GM12865 (cell line): ENCODE data around the gene PRDM2.

Experiments
- DNase-seq: peaks from one replicate; pipeline ENCODE4 v3.0.0; 2010; ENCODE audit warnings: low read depth
- H3K4me3 ChIP-seq: 2 replicates; pipeline ENCODE4 v1.5.1; 2011; ENCODE audit warnings: mild to moderate bottlenecking, low read depth, low read length, control low read depth
- TF ChIP-seq, protein P1 (sequence below): IDR thresholded peaks from 2 replicates; pipeline ENCODE4 v1.5.1; 2011; ENCODE audit warnings: low read length, control low read depth, low read depth, inconsistent platforms; ENCODE audit not compliant: insufficient read depth; ENCODE audit errors: missing control alignments

PRDM2 gene, protein sequence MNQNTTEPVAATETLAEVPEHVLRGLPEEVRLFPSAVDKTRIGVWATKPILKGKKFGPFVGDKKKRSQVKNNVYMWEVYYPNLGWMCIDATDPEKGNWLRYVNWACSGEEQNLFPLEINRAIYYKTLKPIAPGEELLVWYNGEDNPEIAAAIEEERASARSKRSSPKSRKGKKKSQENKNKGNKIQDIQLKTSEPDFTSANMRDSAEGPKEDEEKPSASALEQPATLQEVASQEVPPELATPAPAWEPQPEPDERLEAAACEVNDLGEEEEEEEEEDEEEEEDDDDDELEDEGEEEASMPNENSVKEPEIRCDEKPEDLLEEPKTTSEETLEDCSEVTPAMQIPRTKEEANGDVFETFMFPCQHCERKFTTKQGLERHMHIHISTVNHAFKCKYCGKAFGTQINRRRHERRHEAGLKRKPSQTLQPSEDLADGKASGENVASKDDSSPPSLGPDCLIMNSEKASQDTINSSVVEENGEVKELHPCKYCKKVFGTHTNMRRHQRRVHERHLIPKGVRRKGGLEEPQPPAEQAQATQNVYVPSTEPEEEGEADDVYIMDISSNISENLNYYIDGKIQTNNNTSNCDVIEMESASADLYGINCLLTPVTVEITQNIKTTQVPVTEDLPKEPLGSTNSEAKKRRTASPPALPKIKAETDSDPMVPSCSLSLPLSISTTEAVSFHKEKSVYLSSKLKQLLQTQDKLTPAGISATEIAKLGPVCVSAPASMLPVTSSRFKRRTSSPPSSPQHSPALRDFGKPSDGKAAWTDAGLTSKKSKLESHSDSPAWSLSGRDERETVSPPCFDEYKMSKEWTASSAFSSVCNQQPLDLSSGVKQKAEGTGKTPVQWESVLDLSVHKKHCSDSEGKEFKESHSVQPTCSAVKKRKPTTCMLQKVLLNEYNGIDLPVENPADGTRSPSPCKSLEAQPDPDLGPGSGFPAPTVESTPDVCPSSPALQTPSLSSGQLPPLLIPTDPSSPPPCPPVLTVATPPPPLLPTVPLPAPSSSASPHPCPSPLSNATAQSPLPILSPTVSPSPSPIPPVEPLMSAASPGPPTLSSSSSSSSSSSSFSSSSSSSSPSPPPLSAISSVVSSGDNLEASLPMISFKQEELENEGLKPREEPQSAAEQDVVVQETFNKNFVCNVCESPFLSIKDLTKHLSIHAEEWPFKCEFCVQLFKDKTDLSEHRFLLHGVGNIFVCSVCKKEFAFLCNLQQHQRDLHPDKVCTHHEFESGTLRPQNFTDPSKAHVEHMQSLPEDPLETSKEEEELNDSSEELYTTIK (N-terminal part only)

DNA sequence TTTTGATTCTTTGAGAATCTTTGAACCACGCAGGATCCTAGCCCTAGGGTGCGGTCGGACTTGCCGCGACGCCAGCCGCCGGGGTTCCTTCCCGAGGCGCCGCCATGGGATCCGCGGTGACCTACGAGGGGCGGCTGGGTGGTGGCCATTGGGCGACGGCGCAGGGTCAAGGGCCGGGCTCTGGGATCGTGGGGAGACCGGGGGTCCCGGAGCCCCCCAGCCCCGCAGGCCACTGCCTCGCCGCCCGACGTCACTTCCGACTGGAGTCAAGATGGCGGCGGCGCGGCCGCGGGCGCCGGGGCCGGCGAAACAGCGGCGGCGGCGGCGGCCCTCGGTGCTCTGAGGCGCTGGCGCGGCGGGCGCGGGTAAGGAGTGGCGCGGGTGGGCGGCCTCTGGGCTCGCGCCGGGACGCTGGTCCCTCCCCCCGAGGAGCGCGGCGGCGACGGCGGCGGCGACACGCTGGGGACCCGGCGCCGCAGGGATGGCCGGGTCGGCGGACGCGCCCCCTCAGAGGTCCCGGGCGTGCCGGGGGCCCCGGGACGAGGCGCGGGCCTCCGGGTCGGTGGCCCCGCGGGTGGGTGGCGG is at the start of gene PRDM2:
TSS of gene PRDM2 (plus strand) at position 253 of the 585 bp plus-strand sequence. CDS start 15,418 bp downstream, outside the sequence.
- peak; percentile 78 for DNase-seq
- peak within 1 kb of the TSS; percentile 98 for H3K4me3 ChIP-seq
- TF ChIP-seq, protein P1, sequence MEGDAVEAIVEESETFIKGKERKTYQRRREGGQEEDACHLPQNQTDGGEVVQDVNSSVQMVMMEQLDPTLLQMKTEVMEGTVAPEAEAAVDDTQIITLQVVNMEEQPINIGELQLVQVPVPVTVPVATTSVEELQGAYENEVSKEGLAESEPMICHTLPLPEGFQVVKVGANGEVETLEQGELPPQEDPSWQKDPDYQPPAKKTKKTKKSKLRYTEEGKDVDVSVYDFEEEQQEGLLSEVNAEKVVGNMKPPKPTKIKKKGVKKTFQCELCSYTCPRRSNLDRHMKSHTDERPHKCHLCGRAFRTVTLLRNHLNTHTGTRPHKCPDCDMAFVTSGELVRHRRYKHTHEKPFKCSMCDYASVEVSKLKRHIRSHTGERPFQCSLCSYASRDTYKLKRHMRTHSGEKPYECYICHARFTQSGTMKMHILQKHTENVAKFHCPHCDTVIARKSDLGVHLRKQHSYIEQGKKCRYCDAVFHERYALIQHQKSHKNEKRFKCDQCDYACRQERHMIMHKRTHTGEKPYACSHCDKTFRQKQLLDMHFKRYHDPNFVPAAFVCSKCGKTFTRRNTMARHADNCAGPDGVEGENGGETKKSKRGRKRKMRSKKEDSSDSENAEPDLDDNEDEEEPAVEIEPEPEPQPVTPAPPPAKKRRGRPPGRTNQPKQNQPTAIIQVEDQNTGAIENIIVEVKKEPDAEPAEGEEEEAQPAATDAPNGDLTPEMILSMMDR = no peak

DNA sequence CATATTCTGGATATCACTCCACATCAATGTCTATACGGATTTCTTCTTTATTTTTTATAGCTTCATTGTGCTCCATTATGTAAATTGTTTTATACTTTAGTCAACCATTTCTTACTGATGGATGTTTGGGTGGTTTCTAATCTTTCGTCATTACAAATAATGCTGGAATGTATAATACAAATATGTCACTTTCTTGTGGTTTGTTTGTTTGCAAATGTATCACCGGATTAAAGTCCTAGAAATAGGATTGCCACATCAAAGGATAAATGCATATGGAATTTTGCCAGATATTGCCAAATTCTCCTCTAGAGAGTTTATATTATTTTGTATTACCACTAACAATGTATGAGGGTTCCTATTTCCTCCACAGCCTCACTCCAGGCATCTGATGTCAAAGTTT is 48.7 kb upstream of the PRDM2 start:
- no peak overlapping the region for H3K4me3 ChIP-seq
- TF ChIP-seq, protein P1 = no peak
- DNase-seq = no peak

DNA sequence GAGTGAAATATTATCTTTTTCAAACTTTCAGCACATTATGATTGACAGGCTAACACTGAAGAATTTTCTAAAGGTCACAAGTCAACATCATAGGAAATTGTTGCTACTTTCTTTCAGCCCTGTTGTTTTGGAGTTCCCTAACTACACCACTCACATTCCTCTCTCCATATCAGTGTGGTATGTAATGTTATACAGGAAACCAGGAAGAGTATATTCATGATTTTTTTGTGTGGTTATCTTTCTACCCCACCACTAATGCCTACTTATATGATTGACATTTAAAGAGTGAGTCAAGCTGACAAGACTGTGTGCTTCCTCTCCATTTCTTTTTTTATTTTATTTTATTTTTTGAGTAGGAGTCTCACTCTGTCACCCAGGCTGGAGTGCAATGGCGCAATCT is 47.8 kb upstream of the PRDM2 start:
- DNase-seq = no peak
- no peak overlapping the region for H3K4me3 ChIP-seq
- TF ChIP-seq, protein P1 = no peak

DNA sequence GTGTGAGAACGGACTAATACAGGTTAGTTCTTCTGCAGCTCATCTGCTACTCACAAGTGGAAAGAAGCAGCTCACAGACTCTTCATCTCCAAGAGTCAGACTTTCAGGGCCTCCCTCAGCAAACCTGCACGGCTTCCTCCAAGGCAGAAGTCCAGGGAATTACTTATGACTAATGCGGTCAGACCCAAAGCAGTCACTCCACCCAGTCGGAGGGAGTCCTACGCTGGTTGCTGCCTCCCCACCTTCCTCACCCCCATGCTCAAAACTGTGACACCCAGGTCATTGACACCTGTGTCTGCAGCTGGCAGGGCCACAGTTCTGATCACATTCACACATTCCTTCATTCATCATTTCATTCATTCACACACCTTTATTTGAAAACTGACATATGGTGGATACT is 38.4 kb upstream of the PRDM2 start:
- TF ChIP-seq, protein P1 = no peak
- no peak overlapping the region for H3K4me3 ChIP-seq
- DNase-seq = no peak

DNA sequence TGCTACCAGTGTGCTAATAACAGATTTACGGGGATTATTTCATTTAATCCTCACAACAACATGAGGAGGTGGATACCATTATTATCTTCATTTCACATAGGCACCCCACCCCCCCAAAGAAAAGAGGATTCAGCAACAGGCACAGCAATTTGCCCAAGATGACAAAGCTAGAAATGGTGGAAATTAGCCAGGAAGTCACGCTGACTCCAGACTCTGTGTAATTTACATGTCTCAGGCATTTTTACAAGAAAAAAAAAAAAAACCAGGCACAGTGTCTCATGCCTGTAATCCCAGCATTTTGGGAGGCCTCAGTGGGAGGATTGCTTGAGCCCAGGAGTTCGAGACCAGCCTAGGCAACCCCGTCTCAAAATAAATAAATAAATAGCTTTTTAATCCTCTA is 37.5 kb upstream of the PRDM2 start:
- H3K4me3 ChIP-seq = no peak overlapping the region
- TF ChIP-seq, protein P1 = no peak
- DNase-seq = no peak

DNA sequence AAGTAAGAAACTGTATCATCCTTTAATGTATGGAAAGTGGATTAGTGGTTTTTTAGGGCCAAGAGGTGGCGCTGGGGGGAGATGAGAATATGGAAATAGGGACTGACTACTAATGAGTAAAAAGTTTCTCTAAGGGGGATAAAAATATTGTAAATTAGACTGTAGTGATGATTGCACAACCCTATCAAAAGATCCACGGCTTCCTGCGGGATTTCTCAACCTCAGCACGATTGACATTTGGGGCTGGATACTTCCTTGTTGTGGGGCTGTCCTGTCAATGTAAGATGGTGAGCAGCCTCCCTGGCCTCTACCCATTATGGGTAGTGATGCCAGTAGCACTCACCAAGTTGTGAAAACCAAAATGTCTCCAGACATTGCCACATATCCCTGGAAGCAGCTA is 36.0 kb upstream of the PRDM2 start:
- TF ChIP-seq, protein P1 = no peak
- DNase-seq = no peak
- no peak overlapping the region for H3K4me3 ChIP-seq
